ENCODE data around the gene SLC5A12.

Gene SLC5A12

DNA sequence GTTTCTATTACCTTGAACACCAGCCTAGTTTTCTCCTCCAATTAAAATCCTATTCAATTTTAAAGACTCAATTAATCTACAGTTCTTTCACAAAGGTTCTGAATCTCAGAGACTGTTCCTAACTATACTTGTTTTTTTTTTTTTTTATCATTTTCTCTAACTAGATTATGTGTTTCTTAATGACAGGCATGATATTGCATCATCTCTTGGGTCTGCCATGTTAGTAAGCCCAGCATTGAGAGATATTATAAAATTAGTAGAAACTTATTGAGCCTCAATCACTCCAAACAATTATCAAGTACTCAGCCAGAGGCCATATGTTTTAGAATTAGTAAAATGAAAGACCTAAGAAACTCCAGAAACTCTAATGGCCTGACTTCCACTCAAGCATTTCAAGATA, 28.1 kb upstream of the SLC5A12 start:
- H3K9me3 ChIP-seq, result no peaks in the 10 kb centered on the region
- TF ChIP-seq, protein P1, sequence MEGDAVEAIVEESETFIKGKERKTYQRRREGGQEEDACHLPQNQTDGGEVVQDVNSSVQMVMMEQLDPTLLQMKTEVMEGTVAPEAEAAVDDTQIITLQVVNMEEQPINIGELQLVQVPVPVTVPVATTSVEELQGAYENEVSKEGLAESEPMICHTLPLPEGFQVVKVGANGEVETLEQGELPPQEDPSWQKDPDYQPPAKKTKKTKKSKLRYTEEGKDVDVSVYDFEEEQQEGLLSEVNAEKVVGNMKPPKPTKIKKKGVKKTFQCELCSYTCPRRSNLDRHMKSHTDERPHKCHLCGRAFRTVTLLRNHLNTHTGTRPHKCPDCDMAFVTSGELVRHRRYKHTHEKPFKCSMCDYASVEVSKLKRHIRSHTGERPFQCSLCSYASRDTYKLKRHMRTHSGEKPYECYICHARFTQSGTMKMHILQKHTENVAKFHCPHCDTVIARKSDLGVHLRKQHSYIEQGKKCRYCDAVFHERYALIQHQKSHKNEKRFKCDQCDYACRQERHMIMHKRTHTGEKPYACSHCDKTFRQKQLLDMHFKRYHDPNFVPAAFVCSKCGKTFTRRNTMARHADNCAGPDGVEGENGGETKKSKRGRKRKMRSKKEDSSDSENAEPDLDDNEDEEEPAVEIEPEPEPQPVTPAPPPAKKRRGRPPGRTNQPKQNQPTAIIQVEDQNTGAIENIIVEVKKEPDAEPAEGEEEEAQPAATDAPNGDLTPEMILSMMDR (IDR thresholded peaks at IDR 0.05; ENCODE audit: low read depth, low read length), result no peak
- no peaks in the 10 kb centered on the region for H3K36me3 ChIP-seq
- DNase-seq, result no peak
- peaks cover 4% of the 10 kb centered on the region; the same call in 1 of the 2 replicates for H3K4me1 ChIP-seq
- H3K27me3 ChIP-seq, result no peaks in the 10 kb centered on the region
- H3K4me3 ChIP-seq (ENCODE audit: low read depth, low read length), result no peak overlapping the region

DNA sequence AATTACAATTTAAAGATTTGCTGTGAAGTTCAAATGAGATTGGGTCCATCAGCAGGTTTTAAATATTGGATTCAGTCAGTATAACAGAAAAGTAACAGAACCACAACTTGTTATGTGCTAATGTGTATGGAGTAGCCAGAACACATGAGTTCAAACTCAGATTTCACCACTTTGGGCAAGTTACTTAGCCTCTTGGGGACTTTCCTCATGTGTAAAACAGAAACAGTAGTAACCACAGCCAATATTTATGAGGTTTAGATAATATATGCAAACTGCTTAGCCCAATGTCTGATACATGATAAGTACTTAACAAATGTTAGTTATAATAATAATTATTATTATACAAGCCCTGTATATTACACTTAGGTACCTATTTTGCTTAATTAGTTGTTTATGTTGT, 21.8 kb upstream of the SLC5A12 start:
- no peaks in the 10 kb centered on the region for H3K36me3 ChIP-seq
- no peak overlapping the region for H3K4me3 ChIP-seq (ENCODE audit: low read depth, low read length)
- no peaks in the 10 kb centered on the region for H3K9me3 ChIP-seq
- no peak for DNase-seq
- H3K27me3 ChIP-seq, result no peaks in the 10 kb centered on the region
- no peaks in the 10 kb centered on the region for H3K4me1 ChIP-seq
- TF ChIP-seq, protein P1 (IDR thresholded peaks at IDR 0.05; ENCODE audit: low read depth, low read length), result no peak

DNA sequence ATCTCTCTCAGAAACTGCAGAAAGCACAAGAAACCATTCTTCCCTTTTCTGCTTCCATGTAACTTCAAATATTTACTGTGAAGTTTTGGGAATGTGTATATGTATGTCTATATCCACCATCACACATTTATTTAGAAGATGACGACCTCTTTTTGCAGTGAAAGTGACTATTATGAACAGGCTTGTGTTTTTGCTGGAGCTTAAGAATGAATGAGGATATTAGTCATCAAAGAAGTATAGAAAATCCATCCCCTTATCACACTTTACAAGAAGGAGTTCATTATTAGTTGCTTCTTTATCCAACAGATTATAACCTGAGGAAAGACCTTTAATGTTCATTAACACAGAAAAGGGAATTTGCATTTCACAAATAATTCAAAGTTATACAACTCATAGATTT, 21.1 kb upstream of the SLC5A12 start:
- DNase-seq, result no peak
- Histone ChIP-seq H3K4me1 (no peaks in the 10 kb centered on the region), H3K36me3 (no peaks in the 10 kb centered on the region), H3K27me3 (no peaks in the 10 kb centered on the region), H3K9me3 (no peaks in the 10 kb centered on the region), H3K4me3 (ENCODE audit: low read depth, low read length) (no peak overlapping the region)
- TF ChIP-seq, protein P1 (IDR thresholded peaks at IDR 0.05; ENCODE audit: low read depth, low read length), result no peak

DNA sequence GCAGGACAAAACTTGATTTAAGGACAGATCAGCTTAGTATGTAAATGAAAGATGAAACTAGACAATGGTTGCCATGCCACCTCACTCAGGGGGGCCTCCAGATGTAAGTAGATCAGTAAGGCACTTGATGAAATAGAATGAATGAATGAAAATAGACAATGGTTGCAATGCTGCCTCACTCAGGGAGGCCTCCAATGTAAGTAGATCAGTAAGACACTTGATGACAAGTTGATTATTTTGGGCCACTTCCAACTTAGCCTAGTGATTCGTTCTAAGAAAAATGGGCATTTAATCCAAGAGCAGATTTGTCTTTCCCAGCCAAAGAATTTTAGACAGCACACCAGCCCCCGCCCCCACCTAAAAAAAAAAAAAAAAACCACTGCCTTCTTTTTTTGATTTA, 19.2 kb upstream of the SLC5A12 start:
- Histone ChIP-seq H3K9me3 (no peaks in the 10 kb centered on the region), H3K27me3 (no peaks in the 10 kb centered on the region), H3K4me3 (ENCODE audit: low read depth, low read length) (no peak overlapping the region), H3K36me3 (no peaks in the 10 kb centered on the region), H3K4me1 (no peaks in the 10 kb centered on the region)
- DNase-seq, result no peak
- TF ChIP-seq, protein P1 (IDR thresholded peaks at IDR 0.05; ENCODE audit: low read depth, low read length), result no peak

DNA sequence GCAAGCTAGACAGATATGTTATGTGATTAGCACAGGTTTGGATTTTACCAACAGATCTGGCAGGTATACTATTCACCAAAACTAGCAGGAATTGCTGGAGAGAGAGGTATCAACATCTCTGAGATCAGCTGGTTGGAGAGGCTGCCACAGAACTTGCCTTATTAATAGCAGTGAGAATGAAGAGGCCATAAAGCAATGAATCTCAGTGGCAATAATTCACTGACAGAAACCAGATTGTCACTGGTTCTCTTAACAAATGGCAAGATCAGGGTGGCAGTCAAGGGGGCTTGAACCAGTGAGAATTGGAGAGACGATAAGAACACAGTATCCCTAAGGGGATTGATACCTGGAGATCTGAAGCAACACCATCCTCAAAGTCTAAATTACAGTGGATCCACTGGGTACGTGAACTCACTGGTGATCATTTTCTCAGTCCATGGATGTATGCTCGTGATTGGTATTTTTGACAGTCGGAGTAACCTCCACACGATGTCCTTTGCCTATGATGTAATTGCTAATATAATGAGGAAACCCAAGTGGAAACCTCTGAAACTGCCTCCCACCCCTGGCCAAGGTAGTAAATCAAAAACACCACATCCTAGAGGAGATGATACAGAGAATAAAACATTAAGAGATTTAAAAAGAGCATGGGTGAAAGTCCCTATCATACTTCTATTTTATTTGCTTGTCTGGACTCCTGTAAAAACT, 17.7 kb upstream of the SLC5A12 start:
- DNase-seq, result no peak
- Histone ChIP-seq H3K27me3 (no peaks in the 10 kb centered on the region), H3K9me3 (no peaks in the 10 kb centered on the region), H3K4me1 (no peaks in the 10 kb centered on the region), H3K36me3 (no peaks in the 10 kb centered on the region), H3K4me3 (ENCODE audit: low read depth, low read length) (no peak overlapping the region)
- TF ChIP-seq, protein P1 (IDR thresholded peaks at IDR 0.05; ENCODE audit: low read depth, low read length), result no peak

DNA sequence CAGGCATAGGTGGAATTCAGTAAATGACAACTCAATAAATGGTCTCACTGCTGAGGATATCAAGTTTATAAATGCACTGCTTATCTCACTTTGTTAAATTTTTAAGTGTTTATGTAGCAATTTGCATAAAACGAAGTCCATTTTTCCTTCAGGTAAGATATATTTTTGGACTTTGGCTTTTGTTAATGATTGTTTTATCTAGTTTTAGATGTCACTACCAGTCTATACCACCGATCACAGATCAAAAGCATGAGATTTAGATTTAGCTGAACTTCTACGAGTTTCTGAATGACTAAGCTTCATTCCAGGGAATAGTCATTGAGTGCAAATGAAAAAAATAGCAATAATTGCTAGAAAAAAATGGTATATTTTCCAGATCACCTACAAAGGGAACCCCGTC, 12.8 kb upstream of the SLC5A12 start:
- H3K4me1 ChIP-seq, result no peaks in the 10 kb centered on the region
- no peak overlapping the region for H3K4me3 ChIP-seq (ENCODE audit: low read depth, low read length)
- TF ChIP-seq, protein P1 (IDR thresholded peaks at IDR 0.05; ENCODE audit: low read depth, low read length), result no peak
- H3K27me3 ChIP-seq, result no peaks in the 10 kb centered on the region
- H3K9me3 ChIP-seq, result no peaks in the 10 kb centered on the region
- no peak for DNase-seq
- H3K36me3 ChIP-seq, result no peaks in the 10 kb centered on the region
